GM19193 (cell line): ENCODE data around the gene COX19.

Source experiments
- POLR2A ChIP-seq: IDR thresholded peaks from 4 replicates; pipeline ENCODE4 v1.6.1; 2011; ENCODE audit not compliant: insufficient read depth, insufficient read length; ENCODE audit errors: extremely low read depth

Gene COX19

DNA sequence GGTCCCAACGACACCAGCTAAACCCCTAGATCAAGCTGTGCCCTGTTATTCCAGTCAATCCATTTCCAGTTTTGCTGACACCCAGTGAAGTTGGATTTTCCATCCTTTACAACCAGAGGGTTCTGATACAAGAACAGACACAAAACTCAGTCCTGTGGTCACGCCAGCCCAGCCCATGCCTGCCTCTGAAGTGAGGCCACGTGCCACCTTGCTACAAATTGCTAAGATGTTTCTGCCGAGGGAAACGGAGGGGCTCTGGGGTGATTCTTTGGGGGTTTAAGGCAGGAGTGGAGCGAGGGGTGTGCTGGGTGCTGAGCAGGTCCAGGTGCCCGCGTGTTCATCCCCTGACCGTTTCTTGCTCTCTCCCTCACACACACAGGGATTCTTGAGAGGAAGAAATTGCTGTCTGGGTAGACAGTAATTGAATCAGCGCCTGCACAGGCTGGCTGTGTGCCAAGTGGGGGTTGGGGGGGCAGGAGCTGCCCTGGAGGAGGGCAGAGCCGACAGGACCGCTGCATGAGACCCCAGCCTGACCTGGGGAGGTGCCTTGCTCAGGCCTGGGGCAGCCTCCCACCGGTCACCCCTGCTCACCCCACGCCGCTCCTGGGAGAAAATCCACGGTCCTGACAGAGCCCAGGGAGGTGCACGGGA lies 58.9 kb downstream of the COX19 start:
- TF ChIP-seq POLR2A, result no peak
